Astrocyte (in vitro differentiated cells and primary cell): Measurements from ENCODE around the gene DOCK2. TPM values are rescaled to one million over a fixed set of nuclear protein-coding genes. Genes with fewer than 3 reads are reported as not detected.
A peak's percentile ranks its signal among the peaks of the same experiment; 100 is the strongest.

Experiments used
- DNase-seq: peaks from one replicate; pipeline ENCODE4 v3.0.0-alpha.2; 2010; ENCODE audit warnings: low read depth
- FAIRE-seq: peaks from 2 replicates; lab custom pipeline; 2011; peaks lifted over from hg19 to GRCh38; lab: Jason Lieb, UNC
- H2AFZ ChIP-seq: 2 replicates; pipeline ENCODE4 v1.6.0; 2012; ENCODE audit warnings: low read depth, low read length, inconsistent platforms
- H3K27ac ChIP-seq: 2 replicates; pipeline ENCODE4 v1.5.1; 2011; ENCODE audit warnings: low read depth, low read length, inconsistent platforms
- H3K27me3 ChIP-seq: 2 replicates; pipeline ENCODE4 v1.6.0; 2011; ENCODE audit warnings: low read length, inconsistent platforms; ENCODE audit not compliant: insufficient read depth
- H3K36me3 ChIP-seq: 2 replicates; pipeline ENCODE4 v1.5.1; 2011; ENCODE audit warnings: low read length, inconsistent platforms; ENCODE audit not compliant: insufficient read depth
- H3K4me1 ChIP-seq: 2 replicates; pipeline ENCODE4 v1.5.1; 2011; ENCODE audit warnings: low read length, inconsistent platforms; ENCODE audit not compliant: insufficient read depth
- H3K4me2 ChIP-seq: 2 replicates; pipeline ENCODE4 v1.6.0; 2012; ENCODE audit warnings: low read length, inconsistent platforms
- H3K4me3 ChIP-seq: 2 replicates; pipeline ENCODE4 v1.5.1; 2011; ENCODE audit warnings: low read depth, mild to moderate bottlenecking, low read length, inconsistent platforms; ENCODE audit not compliant: insufficient read depth
- H3K79me2 ChIP-seq: 2 replicates; pipeline ENCODE4 v1.6.0; 2012; ENCODE audit warnings: mild to moderate bottlenecking, low read length, inconsistent platforms; ENCODE audit not compliant: insufficient read depth
- H3K9ac ChIP-seq: 2 replicates; pipeline ENCODE4 v1.6.0; 2012; ENCODE audit warnings: mild to moderate bottlenecking, low read length, inconsistent platforms
- H3K9me3 ChIP-seq: 2 replicates; pipeline ENCODE4 v1.5.1; 2012; ENCODE audit warnings: low read depth, mild to moderate bottlenecking, low read length, inconsistent platforms; ENCODE audit not compliant: insufficient read depth
- H4K20me1 ChIP-seq: 2 replicates; pipeline ENCODE4 v1.6.0; 2012; ENCODE audit warnings: low read length, inconsistent platforms; ENCODE audit not compliant: insufficient read depth
- H3K27ac Mint-ChIP-seq: one replicate; pipeline ENCODE4 v1.8.0; 2021; ENCODE audit warnings: mild to moderate bottlenecking, mixed read lengths; ENCODE audit not compliant: unreplicated experiment
- H3K27me3 Mint-ChIP-seq: one replicate; pipeline ENCODE4 v1.8.0; 2021; ENCODE audit warnings: low read depth, mixed read lengths; ENCODE audit not compliant: unreplicated experiment
- H3K36me3 Mint-ChIP-seq: one replicate; pipeline ENCODE4 v1.8.0; 2021; ENCODE audit warnings: low read depth, mixed read lengths; ENCODE audit not compliant: unreplicated experiment
- H3K4me1 Mint-ChIP-seq: one replicate; pipeline ENCODE4 v1.8.0; 2021; ENCODE audit warnings: low read depth, mixed read lengths; ENCODE audit not compliant: unreplicated experiment
- H3K4me3 Mint-ChIP-seq: one replicate; pipeline ENCODE4 v1.8.0; 2021; ENCODE audit warnings: mild to moderate bottlenecking, moderate library complexity, mixed read lengths; ENCODE audit not compliant: unreplicated experiment
- H3K9me3 Mint-ChIP-seq: one replicate; pipeline ENCODE4 v1.8.0; 2021; ENCODE audit warnings: mild to moderate bottlenecking, mixed read lengths; ENCODE audit not compliant: unreplicated experiment
- CTCF ChIP-seq: IDR thresholded peaks from 2 replicates; pipeline ENCODE4 v1.5.1; 2011; ENCODE audit warnings: low read depth, mild to moderate bottlenecking, inconsistent platforms, low read length, moderate library complexity; ENCODE audit not compliant: insufficient read depth
- EZH2 ChIP-seq: IDR thresholded peaks from 2 replicates; pipeline ENCODE4 v1.6.1; 2012; ENCODE audit warnings: mild to moderate bottlenecking, low read length, inconsistent platforms; ENCODE audit not compliant: insufficient read depth
- total RNA-seq: library from RNA; stranded (reverse); gene quantifications from 2 replicates; pipeline ENCODE4 v1.2.1, GENCODE V29; 2021

Gene DOCK2
- total RNA-seq, 1 donor from 2014 or later = 0.66 TPM

- Histone ChIP-seq H3K79me2 (no peaks in the 10 kb centered on the region), H4K20me1 (no peaks in the 10 kb centered on the region), H2AFZ (no peak overlapping the region), H3K9me3 (no peaks in the 10 kb centered on the region), H3K36me3 (peaks cover 10% of the 10 kb centered on the region), H3K27ac (peak overlapping the region; percentile 52), H3K4me1 (peaks cover 10% of the 10 kb centered on the region), H3K27me3 (no peaks in the 10 kb centered on the region), H3K9ac (no peak overlapping the region), H3K4me2 (peak overlapping the region; percentile 22), H3K4me3 (no peak overlapping the region)
- TF ChIP-seq CTCF (no peak), EZH2 (no peak)
- Mint-ChIP-seq H3K36me3 (no peaks in the 10 kb centered on the region), H3K9me3 (no peaks in the 10 kb centered on the region), H3K27me3 (peaks cover 13% of the 10 kb centered on the region), H3K27ac (no peak overlapping the region), H3K4me1 (no peaks in the 10 kb centered on the region), H3K4me3 (no peak overlapping the region)
- FAIRE-seq (no peak), DNase-seq (peak; percentile 78)
Measured at GRCh38 chr5:169862391-169862811, 225.3 kb downstream of the DOCK2 start.

- Histone ChIP-seq H3K36me3 (peaks cover 14% of the 10 kb centered on the region), H4K20me1 (no peaks in the 10 kb centered on the region), H3K4me3 (no peak overlapping the region), H3K79me2 (no peaks in the 10 kb centered on the region), H2AFZ (no peak overlapping the region), H3K27me3 (no peaks in the 10 kb centered on the region), H3K9me3 (no peaks in the 10 kb centered on the region), H3K27ac (no peak overlapping the region), H3K4me1 (peaks cover 10% of the 10 kb centered on the region), H3K4me2 (no peak overlapping the region), H3K9ac (no peak overlapping the region)
- Mint-ChIP-seq H3K27ac (no peak overlapping the region), H3K9me3 (no peaks in the 10 kb centered on the region), H3K4me3 (no peak overlapping the region), H3K36me3 (no peaks in the 10 kb centered on the region), H3K4me1 (no peaks in the 10 kb centered on the region), H3K27me3 (peaks cover 17% of the 10 kb centered on the region)
- FAIRE-seq (no peak), DNase-seq (no peak)
- no peak for TF ChIP-seq CTCF
Measured at GRCh38 chr5:169864483-169864882, 227.4 kb downstream of the DOCK2 start.

GRCh38 chr5:169867347-169867746 is 230.3 kb downstream of the DOCK2 start:
- H3K27ac ChIP-seq = no peak overlapping the region
- peaks cover 4% of the 10 kb centered on the region for H3K4me1 ChIP-seq
- no peaks in the 10 kb centered on the region for H3K27me3 ChIP-seq
- no peaks in the 10 kb centered on the region for H3K9me3 Mint-ChIP-seq
- H4K20me1 ChIP-seq = no peaks in the 10 kb centered on the region
- H3K9ac ChIP-seq = no peak overlapping the region
- peaks cover 17% of the 10 kb centered on the region for H3K27me3 Mint-ChIP-seq
- H3K79me2 ChIP-seq = no peaks in the 10 kb centered on the region
- peaks cover 18% of the 10 kb centered on the region for H3K36me3 ChIP-seq
- H3K36me3 Mint-ChIP-seq = no peaks in the 10 kb centered on the region
- DNase-seq (no peak), FAIRE-seq (no peak)
- TF ChIP-seq CTCF = no peak
- TF ChIP-seq EZH2 = no peak
- no peaks in the 10 kb centered on the region for H3K4me1 Mint-ChIP-seq
- H2AFZ ChIP-seq = no peak overlapping the region
- H3K27ac Mint-ChIP-seq = no peak overlapping the region
- no peak overlapping the region for H3K4me3 Mint-ChIP-seq
- H3K9me3 ChIP-seq = no peaks in the 10 kb centered on the region
- H3K4me2 ChIP-seq = no peak overlapping the region
- H3K4me3 ChIP-seq = no peak overlapping the region
